ENCODE results near the gene NOD1.
"Not testable (repeated sequence)": the region's sequence is repeated elsewhere in the genome, so short reads cannot be mapped to it uniquely, and the experiment has no call there.

Gene NOD1, protein sequence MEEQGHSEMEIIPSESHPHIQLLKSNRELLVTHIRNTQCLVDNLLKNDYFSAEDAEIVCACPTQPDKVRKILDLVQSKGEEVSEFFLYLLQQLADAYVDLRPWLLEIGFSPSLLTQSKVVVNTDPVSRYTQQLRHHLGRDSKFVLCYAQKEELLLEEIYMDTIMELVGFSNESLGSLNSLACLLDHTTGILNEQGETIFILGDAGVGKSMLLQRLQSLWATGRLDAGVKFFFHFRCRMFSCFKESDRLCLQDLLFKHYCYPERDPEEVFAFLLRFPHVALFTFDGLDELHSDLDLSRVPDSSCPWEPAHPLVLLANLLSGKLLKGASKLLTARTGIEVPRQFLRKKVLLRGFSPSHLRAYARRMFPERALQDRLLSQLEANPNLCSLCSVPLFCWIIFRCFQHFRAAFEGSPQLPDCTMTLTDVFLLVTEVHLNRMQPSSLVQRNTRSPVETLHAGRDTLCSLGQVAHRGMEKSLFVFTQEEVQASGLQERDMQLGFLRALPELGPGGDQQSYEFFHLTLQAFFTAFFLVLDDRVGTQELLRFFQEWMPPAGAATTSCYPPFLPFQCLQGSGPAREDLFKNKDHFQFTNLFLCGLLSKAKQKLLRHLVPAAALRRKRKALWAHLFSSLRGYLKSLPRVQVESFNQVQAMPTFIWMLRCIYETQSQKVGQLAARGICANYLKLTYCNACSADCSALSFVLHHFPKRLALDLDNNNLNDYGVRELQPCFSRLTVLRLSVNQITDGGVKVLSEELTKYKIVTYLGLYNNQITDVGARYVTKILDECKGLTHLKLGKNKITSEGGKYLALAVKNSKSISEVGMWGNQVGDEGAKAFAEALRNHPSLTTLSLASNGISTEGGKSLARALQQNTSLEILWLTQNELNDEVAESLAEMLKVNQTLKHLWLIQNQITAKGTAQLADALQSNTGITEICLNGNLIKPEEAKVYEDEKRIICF

DNA sequence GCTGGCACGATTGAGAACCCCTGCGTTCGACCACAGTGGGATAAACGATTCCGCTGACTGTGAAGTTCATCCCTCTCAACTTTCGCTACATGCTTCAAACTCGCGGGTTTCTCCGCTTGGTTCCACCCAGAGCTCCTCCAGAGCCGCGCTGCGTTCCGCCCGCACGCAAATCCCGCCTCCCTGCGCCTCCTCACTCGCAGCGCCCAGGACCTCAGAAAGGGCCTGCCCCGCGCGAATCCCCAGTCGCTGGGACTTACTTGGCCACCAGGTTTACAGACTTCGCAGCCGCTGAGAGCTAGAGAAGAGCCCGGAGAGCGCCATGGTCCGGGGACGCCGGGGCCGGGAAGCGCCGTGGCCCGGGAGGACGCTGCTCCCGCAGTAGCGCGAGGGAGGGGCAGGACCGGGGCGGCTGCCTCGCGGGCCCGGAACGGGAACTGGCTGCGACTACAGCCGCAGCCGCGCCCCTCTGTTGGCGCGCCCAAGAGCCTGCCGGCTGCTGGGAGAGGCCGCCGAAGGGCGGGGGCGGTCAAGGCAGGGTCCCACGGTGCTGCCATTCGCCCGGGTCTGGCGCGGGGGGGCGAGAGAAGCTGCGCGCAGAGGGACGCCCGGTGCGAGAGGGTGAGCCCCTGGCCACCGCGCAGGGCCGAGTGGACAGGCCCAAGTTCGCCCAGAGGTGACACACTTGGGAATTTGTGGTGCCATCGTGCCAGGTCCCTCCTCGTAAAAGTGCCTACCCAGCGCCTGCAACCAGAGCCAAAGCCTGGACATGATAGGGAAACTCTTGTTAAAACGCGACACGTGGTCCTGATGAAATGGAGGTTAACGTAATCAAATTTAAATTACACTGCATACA is at the start of gene NOD1:
Gene NOD1, minus strand, starts transcription at position 436 of the 853 bp plus-strand sequence. CDS start 21,863 bp downstream, outside the sequence.
- peak; percentile 76 for DNase-seq (ENCODE audit: low read depth)
- TF ChIP-seq, protein P1, sequence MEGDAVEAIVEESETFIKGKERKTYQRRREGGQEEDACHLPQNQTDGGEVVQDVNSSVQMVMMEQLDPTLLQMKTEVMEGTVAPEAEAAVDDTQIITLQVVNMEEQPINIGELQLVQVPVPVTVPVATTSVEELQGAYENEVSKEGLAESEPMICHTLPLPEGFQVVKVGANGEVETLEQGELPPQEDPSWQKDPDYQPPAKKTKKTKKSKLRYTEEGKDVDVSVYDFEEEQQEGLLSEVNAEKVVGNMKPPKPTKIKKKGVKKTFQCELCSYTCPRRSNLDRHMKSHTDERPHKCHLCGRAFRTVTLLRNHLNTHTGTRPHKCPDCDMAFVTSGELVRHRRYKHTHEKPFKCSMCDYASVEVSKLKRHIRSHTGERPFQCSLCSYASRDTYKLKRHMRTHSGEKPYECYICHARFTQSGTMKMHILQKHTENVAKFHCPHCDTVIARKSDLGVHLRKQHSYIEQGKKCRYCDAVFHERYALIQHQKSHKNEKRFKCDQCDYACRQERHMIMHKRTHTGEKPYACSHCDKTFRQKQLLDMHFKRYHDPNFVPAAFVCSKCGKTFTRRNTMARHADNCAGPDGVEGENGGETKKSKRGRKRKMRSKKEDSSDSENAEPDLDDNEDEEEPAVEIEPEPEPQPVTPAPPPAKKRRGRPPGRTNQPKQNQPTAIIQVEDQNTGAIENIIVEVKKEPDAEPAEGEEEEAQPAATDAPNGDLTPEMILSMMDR (conservative IDR thresholded peaks at IDR 0.05; ENCODE audit: low read length), result 0 out of 2 replicates have a peak, but pooled peaks have one; percentile 6
- peak within 1 kb of the TSS; percentile 77 for H3K4me3 ChIP-seq (ENCODE audit: low read length)

DNA sequence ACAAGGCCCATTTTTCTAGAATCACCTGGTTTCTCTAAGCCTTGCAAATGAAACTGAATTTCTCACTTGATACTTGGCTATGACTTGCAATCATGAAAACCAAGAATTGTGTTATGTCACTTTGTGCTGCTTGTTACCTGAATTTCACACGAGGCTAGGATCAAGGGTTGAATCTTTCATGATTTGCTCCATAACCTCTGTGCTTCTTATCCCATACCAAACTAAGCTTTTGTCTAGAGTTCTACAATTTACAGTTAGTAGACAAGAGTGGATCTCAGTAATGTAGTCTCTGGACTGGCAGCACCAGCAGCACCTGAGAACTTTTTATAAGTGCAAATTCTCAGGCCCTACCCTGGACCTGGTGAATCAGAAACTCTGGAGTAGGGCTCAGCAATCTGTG is 48.7 kb upstream of the NOD1 start:
- DNase-seq (ENCODE audit: low read depth); H3K4me3 ChIP-seq (ENCODE audit: low read length): not testable (repeated sequence)

DNA sequence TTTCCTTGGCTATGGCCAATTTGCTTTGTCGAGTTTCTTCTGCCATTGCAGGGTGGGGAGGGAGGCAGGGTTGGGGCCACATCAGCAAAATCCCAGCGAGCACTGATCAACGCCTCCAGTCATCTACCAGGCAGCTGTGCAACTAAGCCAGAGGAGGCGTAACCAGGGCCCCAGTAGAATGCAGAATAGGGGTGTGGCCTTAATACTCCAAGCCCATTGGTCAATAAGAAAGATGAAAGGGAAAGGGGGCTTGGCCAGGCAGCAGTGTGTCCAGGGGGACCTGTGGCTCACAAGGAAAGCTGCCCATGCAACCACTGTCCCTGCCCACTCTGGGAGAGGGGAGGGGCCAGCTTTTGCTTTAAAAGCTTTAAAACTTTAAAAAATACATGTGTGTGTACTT is 47.6 kb upstream of the NOD1 start:
- no peak overlapping the region for H3K4me3 ChIP-seq (ENCODE audit: low read length)
- DNase-seq (ENCODE audit: low read depth), result no peak
- TF ChIP-seq, protein P1 (conservative IDR thresholded peaks at IDR 0.05; ENCODE audit: low read length), result no peak

DNA sequence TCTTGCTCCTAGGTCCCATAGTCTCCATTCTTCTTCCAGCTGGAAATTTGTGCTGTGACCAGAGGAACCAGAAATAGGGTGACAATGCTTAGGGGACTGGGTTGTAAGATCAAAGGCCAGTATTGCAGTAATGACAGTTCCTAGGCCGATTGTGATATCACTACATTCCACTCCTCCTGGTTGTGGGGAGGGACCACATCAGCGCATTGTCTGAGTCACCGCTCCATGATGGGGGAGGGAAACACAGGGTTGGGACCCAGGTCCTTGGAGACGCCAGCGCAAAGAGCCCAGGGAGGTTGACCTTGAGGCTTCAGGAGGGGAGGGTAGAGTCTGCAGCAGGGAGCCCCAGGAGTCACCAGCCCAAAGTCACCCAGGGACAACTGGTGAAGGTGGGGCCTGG is 46.8 kb upstream of the NOD1 start:
- no peak for DNase-seq (ENCODE audit: low read depth)
- no peak overlapping the region for H3K4me3 ChIP-seq (ENCODE audit: low read length)
- TF ChIP-seq, protein P1 (conservative IDR thresholded peaks at IDR 0.05; ENCODE audit: low read length), result no peak

DNA sequence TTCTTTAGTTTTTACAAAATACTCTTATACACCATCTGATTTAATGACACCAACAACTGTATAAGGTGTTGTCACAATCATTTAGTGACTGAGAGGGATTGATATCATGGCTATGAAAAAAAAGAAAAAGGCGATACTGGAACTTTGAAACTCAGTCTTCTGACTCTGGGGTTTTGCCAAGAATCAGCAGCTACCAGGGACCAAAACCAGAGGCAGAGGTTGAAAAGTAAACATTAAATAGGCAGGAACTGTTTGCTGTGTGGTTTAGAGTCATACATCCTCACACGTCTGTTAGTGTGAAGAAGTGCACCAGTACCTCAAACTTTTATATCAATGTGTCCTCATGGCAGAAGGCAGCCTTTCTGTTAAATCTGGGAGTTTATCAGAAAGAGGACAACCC is 46.0 kb upstream of the NOD1 start:
- DNase-seq (ENCODE audit: low read depth), result no peak
- TF ChIP-seq, protein P1 (conservative IDR thresholded peaks at IDR 0.05; ENCODE audit: low read length), result no peak
- no peak overlapping the region for H3K4me3 ChIP-seq (ENCODE audit: low read length)

DNA sequence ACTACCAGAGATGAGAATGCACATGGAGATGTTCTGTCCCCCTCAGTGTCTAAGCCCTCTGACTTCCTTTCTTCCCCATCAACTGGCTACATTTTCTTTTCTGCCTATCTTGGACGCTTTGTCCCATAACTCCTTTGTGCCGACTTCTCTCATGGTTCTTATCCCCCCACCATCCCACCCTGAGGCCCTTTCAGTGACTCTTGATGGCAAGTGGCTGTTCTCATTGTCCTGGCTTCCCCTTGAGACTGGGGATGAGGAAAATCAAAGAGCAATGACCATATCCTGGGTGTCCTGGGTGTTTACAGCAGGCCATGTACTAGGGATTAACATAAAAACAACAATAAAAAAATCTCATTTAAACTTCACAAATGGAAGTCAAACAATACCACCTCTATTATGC is 44.9 kb upstream of the NOD1 start:
- TF ChIP-seq, protein P1 (conservative IDR thresholded peaks at IDR 0.05; ENCODE audit: low read length), result no peak
- DNase-seq (ENCODE audit: low read depth), result no peak

DNA sequence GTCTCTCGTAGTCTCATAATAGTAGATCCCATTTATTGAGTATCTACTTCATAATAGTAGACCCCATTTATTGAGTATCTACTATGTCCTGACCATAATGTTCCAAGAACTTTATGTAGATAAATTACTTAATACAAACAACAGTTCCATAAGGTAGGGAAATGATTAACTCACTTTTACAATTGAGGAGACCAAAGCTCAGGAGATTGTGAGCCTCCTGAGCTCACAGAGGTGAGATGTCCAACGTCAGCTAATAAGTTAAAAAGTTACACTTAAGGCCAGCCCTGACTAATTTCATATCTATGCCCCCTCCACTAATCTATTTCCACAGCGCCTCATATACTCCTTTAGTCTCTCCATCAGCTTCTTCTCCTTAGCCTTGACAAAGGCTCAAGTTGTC is 43.6 kb upstream of the NOD1 start:
- TF ChIP-seq, protein P1 (conservative IDR thresholded peaks at IDR 0.05; ENCODE audit: low read length), result no peak
- H3K4me3 ChIP-seq (ENCODE audit: low read length), result no peak overlapping the region
- no peak for DNase-seq (ENCODE audit: low read depth)

More for the DNA sequence above, 44.9 kb upstream of the NOD1 start:
- H3K4me3 ChIP-seq (ENCODE audit: low read length), result no peak overlapping the region
